PC-9 (cell line): ENCODE data around the gene NOS1. TPM values are rescaled to one million over a fixed set of nuclear protein-coding genes. Genes with fewer than 3 reads are reported as not detected.
A peak's percentile ranks its signal among the peaks of the same experiment; 100 is the strongest.

Experiments
- BruUV-seq: library from RNA; stranded (reverse); fragments of 400-500 nt; replicated peaks from 2 replicates; lab custom pipeline; 2021; lab: Mats Ljungman, UMichigan
- CTCF ChIA-PET: fragments of 300-600 bp; sonication (Branson Sonifier 250); formaldehyde crosslinking; loops from one replicate; lab custom pipeline; 2022; ENCODE audit warnings: antibody characterized with exemption; lab: Charles Lee
- POLR2A ChIA-PET: fragments of 300-600 bp; sonication (Branson Sonifier 250); formaldehyde crosslinking; loops from one replicate; lab custom pipeline; 2022; ENCODE audit warnings: antibody characterized with exemption; ENCODE audit not compliant: unreplicated experiment; lab: Charles Lee
- DNase-seq, 2 experiments: peaks; one replicate each; pipeline versions ENCODE4 v3.0.0 to v3.0.0-alpha.2; 2015 to 2022; ENCODE audit warnings: mixed read lengths in 1 of 2
- H2AFZ ChIP-seq: fragments of 200-600 bp; sonication (generic); 2 replicates; pipeline ENCODE4 v1.8.1; 2017; ENCODE audit warnings: antibody characterized with exemption
- H3F3A ChIP-seq: fragments of 200-600 bp; sonication (generic); 2 replicates; pipeline ENCODE4 v1.8.1; 2017; ENCODE audit warnings: antibody characterized with exemption, mild to moderate bottlenecking, low read depth; ENCODE audit not compliant: insufficient read depth
- H3K27ac ChIP-seq: fragments of 200-600 bp; sonication (generic); 2 replicates; pipeline ENCODE4 v1.6.1; 2016; ENCODE audit warnings: mixed run types
- H3K27me3 ChIP-seq: fragments of 200-600 bp; sonication (generic); 2 replicates; pipeline ENCODE4 v1.6.1; 2016; ENCODE audit warnings: low read depth, mixed run types; ENCODE audit not compliant: insufficient read depth
- H3K36me3 ChIP-seq: fragments of 200-600 bp; sonication (generic); 2 replicates; pipeline ENCODE4 v1.6.1; 2016; ENCODE audit warnings: low read depth, mixed run types
- H3K4me1 ChIP-seq: fragments of 200-600 bp; sonication (generic); replicated peaks from 2 replicates; pipeline ENCODE4 v1.6.1; 2016; ENCODE audit warnings: mixed run types; ENCODE audit not compliant: insufficient read depth
- H3K4me2 ChIP-seq: fragments of 200-600 bp; sonication (generic); 2 replicates; pipeline ENCODE4 v1.6.1; 2017; ENCODE audit warnings: mixed run types
- H3K4me3 ChIP-seq: fragments of 200-600 bp; sonication (generic); 2 replicates; pipeline ENCODE4 v1.6.1; 2016; ENCODE audit warnings: mixed run types
- H3K79me2 ChIP-seq: fragments of 200-600 bp; sonication (generic); 2 replicates; pipeline ENCODE4 v1.6.1; 2017; ENCODE audit warnings: low read depth, mixed run types
- H3K9me2 ChIP-seq: fragments of 200-600 bp; sonication (generic); 2 replicates; pipeline ENCODE4 v1.8.1; 2017; ENCODE audit warnings: mild to moderate bottlenecking; ENCODE audit not compliant: insufficient read depth
- H3K9me3 ChIP-seq: fragments of 200-600 bp; sonication (generic); 2 replicates; pipeline ENCODE4 v1.8.1; 2016; ENCODE audit warnings: low read depth; ENCODE audit not compliant: insufficient read depth
- H4K20me1 ChIP-seq: fragments of 200-600 bp; sonication (generic); 2 replicates; pipeline ENCODE4 v1.8.1; 2017; ENCODE audit not compliant: insufficient read depth
- EZH2 ChIP-seq: fragments of 200-600 bp; sonication (generic); IDR thresholded peaks from 2 replicates; pipeline ENCODE4 v1.8.0; 2017; ENCODE audit warnings: antibody characterized with exemption, low read depth
- intact Hi-C: fragments of 100-400 bp; cut with micrococcal nuclease; formaldehyde crosslinking; loops from one replicate; pipeline ENCODE4 v1.10.0; 2022; ENCODE audit not compliant: unreplicated experiment
- total RNA-seq: library from RNA; stranded (reverse); gene quantifications from 2 replicates; pipeline ENCODE4 v1.2.3, GENCODE V29; 2021
- TF ChIP-seq, protein P1 (sequence below): fragments of 200-600 bp; sonication (generic); conservative IDR thresholded peaks from 2 replicates; pipeline ENCODE4 v1.6.1; 2017; ENCODE audit warnings: mixed run types, antibody characterized with exemption, mild to moderate bottlenecking, moderate library complexity

Gene NOS1
- total RNA-seq, 1 experiment from 2014 or later = not detected

DNA sequence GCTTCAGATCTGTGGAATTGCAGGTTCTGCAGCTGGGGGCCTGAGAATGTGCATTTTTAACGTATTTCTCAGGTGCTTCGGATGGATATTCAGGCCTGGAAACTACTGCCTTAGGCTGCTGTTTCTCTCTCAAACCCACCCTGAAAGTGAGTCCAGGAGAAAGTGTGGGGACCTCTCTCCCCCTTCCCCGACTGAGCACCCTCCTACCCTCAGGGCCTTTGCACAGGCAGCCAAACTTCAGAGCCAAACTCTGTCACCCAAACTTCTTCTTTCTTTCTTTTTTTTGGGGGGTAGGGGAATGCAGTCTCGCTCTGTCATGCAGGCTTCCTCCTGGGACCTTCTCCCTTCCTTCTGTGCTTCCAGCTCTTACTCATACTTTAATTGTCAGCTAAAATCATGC is 88.7 kb downstream of the NOS1 start:
- Histone ChIP-seq H3K79me2 (no peaks in the 10 kb centered on the region), H3K27ac (no peak overlapping the region), H3K9me3 (no peaks in the 10 kb centered on the region), H4K20me1 (no peaks in the 10 kb centered on the region), H3K4me2 (no peak overlapping the region), H3K27me3 (peaks cover 84% of the 10 kb centered on the region), H3K4me3 (no peak overlapping the region), H3F3A (no peaks in the 10 kb centered on the region), H3K36me3 (no peaks in the 10 kb centered on the region), H2AFZ (no peak overlapping the region), H3K4me1 (no peaks in the 10 kb centered on the region), H3K9me2 (no peaks in the 10 kb centered on the region)
- BruUV-seq = no TSS peak
- intact Hi-C loops = no loop called here
- POLR2A ChIA-PET = no interaction called here
- CTCF ChIA-PET = no interaction called here
- DNase-seq = no peak
- TF ChIP-seq EZH2 = no peak
- TF ChIP-seq, protein P1, sequence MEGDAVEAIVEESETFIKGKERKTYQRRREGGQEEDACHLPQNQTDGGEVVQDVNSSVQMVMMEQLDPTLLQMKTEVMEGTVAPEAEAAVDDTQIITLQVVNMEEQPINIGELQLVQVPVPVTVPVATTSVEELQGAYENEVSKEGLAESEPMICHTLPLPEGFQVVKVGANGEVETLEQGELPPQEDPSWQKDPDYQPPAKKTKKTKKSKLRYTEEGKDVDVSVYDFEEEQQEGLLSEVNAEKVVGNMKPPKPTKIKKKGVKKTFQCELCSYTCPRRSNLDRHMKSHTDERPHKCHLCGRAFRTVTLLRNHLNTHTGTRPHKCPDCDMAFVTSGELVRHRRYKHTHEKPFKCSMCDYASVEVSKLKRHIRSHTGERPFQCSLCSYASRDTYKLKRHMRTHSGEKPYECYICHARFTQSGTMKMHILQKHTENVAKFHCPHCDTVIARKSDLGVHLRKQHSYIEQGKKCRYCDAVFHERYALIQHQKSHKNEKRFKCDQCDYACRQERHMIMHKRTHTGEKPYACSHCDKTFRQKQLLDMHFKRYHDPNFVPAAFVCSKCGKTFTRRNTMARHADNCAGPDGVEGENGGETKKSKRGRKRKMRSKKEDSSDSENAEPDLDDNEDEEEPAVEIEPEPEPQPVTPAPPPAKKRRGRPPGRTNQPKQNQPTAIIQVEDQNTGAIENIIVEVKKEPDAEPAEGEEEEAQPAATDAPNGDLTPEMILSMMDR = no peak

DNA sequence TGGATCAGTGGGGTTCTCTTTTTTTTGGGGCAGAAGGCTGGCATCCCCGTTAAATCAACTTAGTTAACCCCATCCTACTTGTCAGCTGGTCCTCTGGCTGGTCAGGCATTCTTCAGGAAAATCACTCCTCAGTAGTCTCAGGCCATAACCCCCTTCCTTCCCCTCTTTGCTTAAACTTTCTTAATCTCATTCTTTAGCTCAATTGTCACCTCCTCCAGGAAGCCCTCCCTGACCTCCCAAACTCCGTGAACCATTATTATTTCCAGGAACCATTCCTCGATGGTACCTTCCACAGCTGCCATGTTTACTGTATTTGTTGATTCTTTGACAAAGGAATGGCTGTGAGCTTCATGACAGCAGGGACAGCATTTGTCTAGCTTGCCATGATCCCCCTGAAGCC is 98.7 kb downstream of the NOS1 start:
- intact Hi-C loops = no loop called here
- CTCF ChIA-PET = no interaction called here
- no peak for DNase-seq

DNA sequence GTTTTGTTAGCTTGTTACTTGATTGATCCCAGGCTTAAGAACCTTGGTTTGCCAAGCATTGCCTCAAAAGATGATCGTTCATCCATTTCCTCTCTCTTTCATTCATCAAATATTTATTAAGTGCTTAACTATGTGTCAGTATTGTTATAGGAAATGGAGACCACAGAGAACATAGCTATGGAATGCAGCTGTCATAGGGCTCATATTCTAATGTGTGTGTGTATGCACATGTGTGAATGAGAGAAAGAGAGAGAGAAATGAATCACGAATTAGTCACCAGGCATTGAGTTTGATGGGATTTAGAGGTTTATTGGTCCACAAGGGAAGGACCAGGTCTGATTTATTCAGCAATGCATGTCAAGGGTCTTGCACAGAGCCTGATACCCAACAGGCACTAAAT is 100.2 kb downstream of the NOS1 start:
- Histone ChIP-seq H3K4me2 (no peak overlapping the region), H3K36me3 (no peaks in the 10 kb centered on the region), H3K27ac (no peak overlapping the region), H4K20me1 (no peaks in the 10 kb centered on the region), H3K4me1 (no peaks in the 10 kb centered on the region), H3K79me2 (no peaks in the 10 kb centered on the region), H2AFZ (no peak overlapping the region), H3F3A (no peaks in the 10 kb centered on the region), H3K9me3 (no peaks in the 10 kb centered on the region), H3K27me3 (peaks cover 69% of the 10 kb centered on the region), H3K4me3 (no peak overlapping the region), H3K9me2 (no peaks in the 10 kb centered on the region)
- ChIA-PET POLR2A (no interaction called here), CTCF (no interaction called here)
- no TSS peak for BruUV-seq
- intact Hi-C loops = no loop called here
- TF ChIP-seq, protein P1 = no peak
- no peak for TF ChIP-seq EZH2
- peak in 1 of 2 experiments; percentile 50 for DNase-seq

More for the DNA sequence above, 98.7 kb downstream of the NOS1 start:
- Histone ChIP-seq H3K4me1 (no peaks in the 10 kb centered on the region), H3K27ac (no peak overlapping the region), H3K79me2 (no peaks in the 10 kb centered on the region), H3K9me2 (no peaks in the 10 kb centered on the region), H3K27me3 (peaks cover 71% of the 10 kb centered on the region), H2AFZ (no peak overlapping the region), H3K9me3 (no peaks in the 10 kb centered on the region), H4K20me1 (no peaks in the 10 kb centered on the region), H3K36me3 (no peaks in the 10 kb centered on the region), H3K4me3 (no peak overlapping the region), H3K4me2 (no peak overlapping the region), H3F3A (no peaks in the 10 kb centered on the region)
- no peak for TF ChIP-seq EZH2
- TF ChIP-seq, protein P1 = no peak
- POLR2A ChIA-PET = no interaction called here
- BruUV-seq = no TSS peak
